ENCODE data around the gene SPEN. TPM values are rescaled to one million over a fixed set of nuclear protein-coding genes. Genes with fewer than 3 reads are reported as not detected.

Gene SPEN
- total and polyA plus RNA-seq, 2 of the 13 experiments (the other 11 are each of a cell fraction or from before 2014, with no cell fraction given): 4.8 to 14.0 TPM

GRCh38 chr1:15966956-15967344, 119.4 kb downstream of the SPEN start:
- no peaks in the 10 kb centered on the region; the same call in 1 of the 2 replicates for H4K20me1 ChIP-seq (ENCODE audit: insufficient read depth, low read length)
- 98% methylated on average over 6 of the region's 6 CpGs for WGBS (ENCODE audit: low lambda C conversion rate)
- H3K27me3 ChIP-seq (ENCODE audit: control insufficient read depth in 1 of 2, insufficient read depth in 2 of 2, low read length in 2 of 2): no peaks in the 10 kb centered on the region
- DNase-seq (ENCODE audit: low spot score) (no peak), FAIRE-seq (no peak), ATAC-seq (no peak)
- POLR2A ChIA-PET: no interaction called here
- H3K79me2 ChIP-seq (ENCODE audit: insufficient read depth, low read length): peaks cover 12% of the 10 kb centered on the region
- peaks cover 12% of the 10 kb centered on the region; the same call in 1 of the 2 replicates for H3K4me1 ChIP-seq (ENCODE audit: insufficient read depth, low read length)
- in situ Hi-C loops (cut with HindIII; ENCODE audit: extremely low pct_ligation_motif_present, low pct_unique_long_range_greater_than_20kb) (no loop called here), intact Hi-C loops (cut with micrococcal nuclease; ENCODE audit: unreplicated experiment) (no loop called here)
- H3K4me3 ChIP-seq (replicated peaks in 1 of 3; ENCODE audit: insufficient read depth in 1 of 3, low read depth in 2 of 3, low read length in 3 of 3): no peak overlapping the region
- no peak overlapping the region for H2AFZ ChIP-seq (ENCODE audit: low read length)
- H3K27ac ChIP-seq (ENCODE audit: extremely low read length, insufficient read depth, low read length): no peak overlapping the region
- H3K4me2 ChIP-seq (ENCODE audit: low read depth, low read length): no peak overlapping the region
- H3K9me3 ChIP-seq (ENCODE audit: low read length): no peaks in the 10 kb centered on the region
- H3K9ac ChIP-seq (ENCODE audit: insufficient read depth, low read depth, low read length): no peak overlapping the region
- H3K36me3 ChIP-seq (replicated peaks in 1 of 2; ENCODE audit: control insufficient read depth in 1 of 2, insufficient read depth in 2 of 2, low read length in 2 of 2): peaks cover 3 to 26% of the 10 kb centered on the region in 2 experiments; a peak in 2 of 5 replicates
- BruUV-seq (replicated peaks): no TSS peak
- CTCF ChIA-PET (ENCODE audit: low intra/inter-chr PET ratio, low total read pairs): no interaction called here
- TF ChIP-seq, protein P1, sequence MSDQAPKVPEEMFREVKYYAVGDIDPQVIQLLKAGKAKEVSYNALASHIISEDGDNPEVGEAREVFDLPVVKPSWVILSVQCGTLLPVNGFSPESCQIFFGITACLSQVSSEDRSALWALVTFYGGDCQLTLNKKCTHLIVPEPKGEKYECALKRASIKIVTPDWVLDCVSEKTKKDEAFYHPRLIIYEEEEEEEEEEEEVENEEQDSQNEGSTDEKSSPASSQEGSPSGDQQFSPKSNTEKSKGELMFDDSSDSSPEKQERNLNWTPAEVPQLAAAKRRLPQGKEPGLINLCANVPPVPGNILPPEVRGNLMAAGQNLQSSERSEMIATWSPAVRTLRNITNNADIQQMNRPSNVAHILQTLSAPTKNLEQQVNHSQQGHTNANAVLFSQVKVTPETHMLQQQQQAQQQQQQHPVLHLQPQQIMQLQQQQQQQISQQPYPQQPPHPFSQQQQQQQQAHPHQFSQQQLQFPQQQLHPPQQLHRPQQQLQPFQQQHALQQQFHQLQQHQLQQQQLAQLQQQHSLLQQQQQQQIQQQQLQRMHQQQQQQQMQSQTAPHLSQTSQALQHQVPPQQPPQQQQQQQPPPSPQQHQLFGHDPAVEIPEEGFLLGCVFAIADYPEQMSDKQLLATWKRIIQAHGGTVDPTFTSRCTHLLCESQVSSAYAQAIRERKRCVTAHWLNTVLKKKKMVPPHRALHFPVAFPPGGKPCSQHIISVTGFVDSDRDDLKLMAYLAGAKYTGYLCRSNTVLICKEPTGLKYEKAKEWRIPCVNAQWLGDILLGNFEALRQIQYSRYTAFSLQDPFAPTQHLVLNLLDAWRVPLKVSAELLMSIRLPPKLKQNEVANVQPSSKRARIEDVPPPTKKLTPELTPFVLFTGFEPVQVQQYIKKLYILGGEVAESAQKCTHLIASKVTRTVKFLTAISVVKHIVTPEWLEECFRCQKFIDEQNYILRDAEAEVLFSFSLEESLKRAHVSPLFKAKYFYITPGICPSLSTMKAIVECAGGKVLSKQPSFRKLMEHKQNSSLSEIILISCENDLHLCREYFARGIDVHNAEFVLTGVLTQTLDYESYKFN (CRISPR knock-in tag; conservative IDR thresholded peaks at IDR 0.05): no peak
- TF ChIP-seq RFX3 (CRISPR knock-in tag; IDR thresholded peaks at IDR 0.05) (no peak), SYNCRIP (IDR thresholded peaks at IDR 0.05; ENCODE audit: insufficient read depth, low read depth, low read length) (no peak), ZNF589 (CRISPR knock-in tag; conservative IDR thresholded peaks at IDR 0.05) (no peak), ETV5 (CRISPR knock-in tag; IDR thresholded peaks at IDR 0.05; ENCODE audit: borderline replicate concordance) (no peak), ZNF83 (CRISPR knock-in tag; IDR thresholded peaks at IDR 0.05; ENCODE audit: borderline replicate concordance) (no peak), ZNF10 (CRISPR knock-in tag; IDR thresholded peaks at IDR 0.05; ENCODE audit: borderline replicate concordance, low read depth) (no peak), ZBTB8A (CRISPR knock-in tag; IDR thresholded peaks at IDR 0.05; ENCODE audit: borderline replicate concordance, low read depth) (no peak), ZNF709 (CRISPR knock-in tag; IDR thresholded peaks at IDR 0.05) (no peak), STAT5B (CRISPR knock-in tag; IDR thresholded peaks at IDR 0.05) (no peak), CHD2 (IDR thresholded peaks at IDR 0.05; ENCODE audit: low read depth, low read length) (no peak), BATF2 (CRISPR knock-in tag; IDR thresholded peaks at IDR 0.05) (no peak)
- TF ChIP-seq, protein P2, sequence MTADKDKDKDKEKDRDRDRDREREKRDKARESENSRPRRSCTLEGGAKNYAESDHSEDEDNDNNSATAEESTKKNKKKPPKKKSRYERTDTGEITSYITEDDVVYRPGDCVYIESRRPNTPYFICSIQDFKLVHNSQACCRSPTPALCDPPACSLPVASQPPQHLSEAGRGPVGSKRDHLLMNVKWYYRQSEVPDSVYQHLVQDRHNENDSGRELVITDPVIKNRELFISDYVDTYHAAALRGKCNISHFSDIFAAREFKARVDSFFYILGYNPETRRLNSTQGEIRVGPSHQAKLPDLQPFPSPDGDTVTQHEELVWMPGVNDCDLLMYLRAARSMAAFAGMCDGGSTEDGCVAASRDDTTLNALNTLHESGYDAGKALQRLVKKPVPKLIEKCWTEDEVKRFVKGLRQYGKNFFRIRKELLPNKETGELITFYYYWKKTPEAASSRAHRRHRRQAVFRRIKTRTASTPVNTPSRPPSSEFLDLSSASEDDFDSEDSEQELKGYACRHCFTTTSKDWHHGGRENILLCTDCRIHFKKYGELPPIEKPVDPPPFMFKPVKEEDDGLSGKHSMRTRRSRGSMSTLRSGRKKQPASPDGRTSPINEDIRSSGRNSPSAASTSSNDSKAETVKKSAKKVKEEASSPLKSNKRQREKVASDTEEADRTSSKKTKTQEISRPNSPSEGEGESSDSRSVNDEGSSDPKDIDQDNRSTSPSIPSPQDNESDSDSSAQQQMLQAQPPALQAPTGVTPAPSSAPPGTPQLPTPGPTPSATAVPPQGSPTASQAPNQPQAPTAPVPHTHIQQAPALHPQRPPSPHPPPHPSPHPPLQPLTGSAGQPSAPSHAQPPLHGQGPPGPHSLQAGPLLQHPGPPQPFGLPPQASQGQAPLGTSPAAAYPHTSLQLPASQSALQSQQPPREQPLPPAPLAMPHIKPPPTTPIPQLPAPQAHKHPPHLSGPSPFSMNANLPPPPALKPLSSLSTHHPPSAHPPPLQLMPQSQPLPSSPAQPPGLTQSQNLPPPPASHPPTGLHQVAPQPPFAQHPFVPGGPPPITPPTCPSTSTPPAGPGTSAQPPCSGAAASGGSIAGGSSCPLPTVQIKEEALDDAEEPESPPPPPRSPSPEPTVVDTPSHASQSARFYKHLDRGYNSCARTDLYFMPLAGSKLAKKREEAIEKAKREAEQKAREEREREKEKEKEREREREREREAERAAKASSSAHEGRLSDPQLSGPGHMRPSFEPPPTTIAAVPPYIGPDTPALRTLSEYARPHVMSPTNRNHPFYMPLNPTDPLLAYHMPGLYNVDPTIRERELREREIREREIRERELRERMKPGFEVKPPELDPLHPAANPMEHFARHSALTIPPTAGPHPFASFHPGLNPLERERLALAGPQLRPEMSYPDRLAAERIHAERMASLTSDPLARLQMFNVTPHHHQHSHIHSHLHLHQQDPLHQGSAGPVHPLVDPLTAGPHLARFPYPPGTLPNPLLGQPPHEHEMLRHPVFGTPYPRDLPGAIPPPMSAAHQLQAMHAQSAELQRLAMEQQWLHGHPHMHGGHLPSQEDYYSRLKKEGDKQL (CRISPR knock-in tag; IDR thresholded peaks at IDR 0.05; ENCODE audit: low read depth): no peak
- TF ChIP-seq, protein P3, sequence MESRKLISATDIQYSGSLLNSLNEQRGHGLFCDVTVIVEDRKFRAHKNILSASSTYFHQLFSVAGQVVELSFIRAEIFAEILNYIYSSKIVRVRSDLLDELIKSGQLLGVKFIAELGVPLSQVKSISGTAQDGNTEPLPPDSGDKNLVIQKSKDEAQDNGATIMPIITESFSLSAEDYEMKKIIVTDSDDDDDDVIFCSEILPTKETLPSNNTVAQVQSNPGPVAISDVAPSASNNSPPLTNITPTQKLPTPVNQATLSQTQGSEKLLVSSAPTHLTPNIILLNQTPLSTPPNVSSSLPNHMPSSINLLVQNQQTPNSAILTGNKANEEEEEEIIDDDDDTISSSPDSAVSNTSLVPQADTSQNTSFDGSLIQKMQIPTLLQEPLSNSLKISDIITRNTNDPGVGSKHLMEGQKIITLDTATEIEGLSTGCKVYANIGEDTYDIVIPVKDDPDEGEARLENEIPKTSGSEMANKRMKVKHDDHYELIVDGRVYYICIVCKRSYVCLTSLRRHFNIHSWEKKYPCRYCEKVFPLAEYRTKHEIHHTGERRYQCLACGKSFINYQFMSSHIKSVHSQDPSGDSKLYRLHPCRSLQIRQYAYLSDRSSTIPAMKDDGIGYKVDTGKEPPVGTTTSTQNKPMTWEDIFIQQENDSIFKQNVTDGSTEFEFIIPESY (CRISPR knock-in tag; IDR thresholded peaks at IDR 0.05): no peak
